GM21529 (cell line): ENCODE data around the gene BARX2.

ENCODE experiments used
- ATAC-seq: cut with Tn5 transposase; IDR thresholded peaks from one replicate; pipeline ENCODE4 v1.9.1; 2021; ENCODE audit not compliant: unreplicated experiment

Gene BARX2

GRCh38 chr11:129373489-129373953 is 2.1 kb upstream of the BARX2 start:
- no peak for ATAC-seq

DNA sequence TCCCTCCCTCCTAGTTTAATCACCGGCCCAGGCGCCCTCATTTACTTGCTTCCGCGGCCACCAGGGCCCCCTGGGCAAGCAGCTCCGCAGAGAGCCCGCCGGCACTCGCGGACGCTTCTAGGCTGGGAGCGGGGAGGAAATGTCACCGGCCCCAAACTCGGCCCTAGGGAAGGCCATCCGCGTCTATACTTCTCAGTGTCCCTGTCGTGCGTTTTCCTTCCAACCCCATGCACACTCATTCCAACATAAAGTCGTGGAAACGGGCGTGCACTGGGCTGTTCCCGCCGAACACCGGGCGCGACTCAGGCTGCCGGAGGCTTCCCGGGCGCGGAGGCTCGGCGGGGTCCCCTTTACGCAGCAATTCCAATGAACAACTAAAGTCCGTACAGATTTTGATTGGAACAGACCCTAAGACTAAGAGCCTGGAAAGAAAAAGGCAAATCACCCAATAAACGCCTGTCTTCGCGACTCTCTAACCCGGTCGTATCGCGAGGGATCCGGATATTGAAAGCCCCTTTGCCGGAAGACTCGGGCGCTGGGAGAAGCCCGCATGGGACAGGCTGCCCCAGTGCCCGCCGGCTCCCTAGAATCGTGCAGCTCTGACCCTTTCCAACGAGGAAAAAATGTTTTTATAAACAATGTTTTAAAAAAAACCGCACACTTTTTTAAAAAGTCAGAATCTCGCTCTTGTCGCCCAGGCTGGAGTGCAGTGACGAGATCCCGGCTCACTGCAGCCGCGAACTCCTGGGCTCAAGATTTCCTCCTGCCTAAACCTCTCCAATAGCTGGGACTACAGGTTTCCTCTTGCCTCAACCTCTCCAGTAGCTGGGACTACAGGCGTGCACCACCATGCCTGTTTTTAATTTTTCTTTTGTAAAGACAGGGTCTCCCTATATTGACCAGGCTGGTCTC is 1.3 kb upstream of the BARX2 start:
- no peak for ATAC-seq

DNA sequence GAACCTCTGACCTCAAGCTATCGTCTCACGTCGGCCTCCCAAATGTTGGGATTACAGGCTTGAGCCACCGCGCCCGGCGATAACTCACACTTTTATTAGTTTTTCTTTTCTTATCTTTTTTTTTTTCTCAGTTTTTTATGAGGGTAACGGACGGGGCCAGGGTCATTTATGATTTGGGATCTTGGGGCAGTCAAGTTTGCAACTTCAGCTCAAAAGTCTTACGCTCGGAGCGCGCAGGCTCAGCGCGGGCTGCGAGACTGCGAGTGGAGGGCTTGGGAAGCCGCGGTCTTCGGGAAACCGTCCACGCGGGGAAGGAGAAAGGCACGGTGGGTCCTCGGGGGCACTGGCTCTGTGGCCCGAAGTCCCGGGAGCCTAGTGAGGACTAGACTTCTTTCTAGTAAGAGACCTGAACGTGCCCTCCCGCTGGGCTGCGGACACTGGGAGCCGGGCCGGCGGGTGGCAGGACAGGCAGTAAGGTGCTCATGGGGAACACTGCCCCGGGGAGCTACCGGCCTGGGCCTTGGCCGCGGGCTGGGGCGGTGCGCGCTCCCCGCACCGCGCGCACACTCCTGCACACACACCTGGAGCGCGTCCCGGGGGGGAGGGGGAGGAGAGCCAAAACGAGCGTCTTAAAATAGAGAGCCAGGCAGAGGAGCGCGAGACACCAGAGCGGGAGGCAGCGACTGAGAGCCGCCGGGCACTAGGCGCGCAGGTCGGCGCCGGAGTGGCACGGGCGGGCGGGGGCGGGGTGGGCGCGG is 476 bp upstream of the BARX2 start:
- ATAC-seq, result no peak

- no peak for ATAC-seq
These were observed 1.2 kb downstream of the BARX2 start for GRCh38 chr11:129376658-129377341.

DNA sequence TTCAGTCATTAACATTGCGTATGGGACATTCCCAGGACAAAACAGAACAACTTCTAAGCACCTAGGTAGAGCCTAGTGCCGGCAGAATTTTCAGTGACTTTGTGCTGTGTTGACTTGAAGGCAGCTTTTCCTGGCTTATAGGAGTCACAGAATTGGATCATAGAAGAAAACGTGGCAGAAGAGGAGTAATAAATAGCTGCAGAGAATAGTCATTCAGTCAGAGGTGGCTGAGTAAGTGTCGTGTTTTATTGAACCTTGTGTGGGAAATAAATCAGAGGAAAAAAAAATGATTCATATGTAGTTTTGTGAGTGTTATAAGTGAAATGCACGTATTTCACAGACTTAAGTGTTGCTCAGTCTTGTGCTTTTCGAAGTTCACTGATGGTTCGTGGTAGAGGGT is 2.1 kb downstream of the BARX2 start:
- no peak for ATAC-seq

DNA sequence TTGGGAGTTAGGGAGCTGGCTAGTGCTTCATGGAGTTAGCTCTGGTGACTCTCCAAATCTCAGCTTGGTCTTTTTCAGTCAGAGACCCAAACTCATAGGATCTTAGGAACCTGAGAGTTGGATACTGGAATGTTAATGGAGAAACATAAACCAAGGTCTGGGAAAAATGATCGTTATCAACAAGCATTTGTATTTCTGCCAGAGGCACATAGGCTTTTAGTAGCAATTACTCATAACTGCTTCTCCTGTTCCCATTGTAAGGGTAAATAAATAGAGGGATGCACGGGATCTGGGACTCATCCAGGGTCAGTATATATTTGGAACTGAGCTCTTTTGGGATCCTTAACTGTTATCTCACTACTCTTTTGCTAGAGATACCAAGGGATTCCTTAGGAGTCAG is 4.8 kb downstream of the BARX2 start:
- no peak for ATAC-seq

DNA sequence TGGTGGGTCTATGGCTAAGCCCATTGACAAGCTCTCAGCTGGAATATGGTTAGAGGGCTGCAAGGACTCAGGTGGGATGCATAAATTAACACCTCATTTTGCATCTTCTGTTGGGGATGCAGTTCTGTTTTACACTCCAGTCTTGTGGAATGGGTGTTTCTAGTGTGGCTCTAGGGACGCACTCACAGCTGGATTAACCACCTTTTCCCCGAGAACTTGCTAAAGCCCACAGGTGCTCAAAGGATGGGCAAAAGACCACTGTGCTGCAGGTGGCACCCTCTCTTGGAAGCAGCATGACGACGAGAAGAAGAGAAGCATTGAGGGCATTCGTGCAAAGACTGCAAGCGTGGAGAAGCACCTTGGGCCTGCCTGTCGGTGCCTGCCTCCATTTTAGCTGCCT is 6.9 kb downstream of the BARX2 start:
- no peak for ATAC-seq

DNA sequence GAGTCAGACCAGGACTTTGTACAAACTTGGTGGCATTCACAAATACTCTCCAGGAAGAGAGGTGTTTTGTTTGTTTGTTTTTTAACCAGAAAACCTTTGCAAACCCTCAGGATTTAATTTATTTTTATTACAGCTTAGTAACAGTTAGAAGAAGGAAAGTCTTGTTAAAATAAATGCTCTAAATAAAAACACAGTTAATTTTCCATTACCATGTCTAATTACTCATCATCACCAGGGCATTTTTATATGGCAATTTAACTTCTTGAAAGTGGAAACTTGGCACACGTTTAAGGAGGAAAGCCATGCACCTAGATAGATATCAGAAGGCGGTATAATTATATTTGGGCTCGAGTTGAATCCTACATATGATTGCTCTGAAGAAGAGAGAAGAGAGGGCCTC is 7.4 kb downstream of the BARX2 start:
- ATAC-seq, result no peak

DNA sequence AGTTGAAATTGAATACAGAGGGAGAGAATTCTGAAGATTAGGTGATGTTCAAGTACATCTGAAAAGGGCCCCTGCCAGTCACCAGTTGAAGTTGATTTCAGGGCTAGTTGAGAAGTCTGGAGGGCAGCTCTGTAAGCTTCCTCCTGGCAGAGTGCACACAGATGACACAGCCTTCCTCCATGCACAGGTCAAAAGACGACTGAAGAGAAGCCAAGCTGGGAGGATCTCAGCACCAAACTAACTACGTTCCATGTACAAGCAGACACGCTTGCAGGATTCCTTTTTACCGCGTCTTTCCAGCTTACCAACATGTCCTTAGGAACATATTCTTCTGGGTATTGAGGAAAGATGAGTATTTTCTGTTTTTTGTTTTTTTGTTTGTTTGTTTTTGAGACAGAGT is 7.9 kb downstream of the BARX2 start:
- no peak for ATAC-seq

GRCh38 chr11:129384415-129384814 is 8.8 kb downstream of the BARX2 start:
- no peak for ATAC-seq

DNA sequence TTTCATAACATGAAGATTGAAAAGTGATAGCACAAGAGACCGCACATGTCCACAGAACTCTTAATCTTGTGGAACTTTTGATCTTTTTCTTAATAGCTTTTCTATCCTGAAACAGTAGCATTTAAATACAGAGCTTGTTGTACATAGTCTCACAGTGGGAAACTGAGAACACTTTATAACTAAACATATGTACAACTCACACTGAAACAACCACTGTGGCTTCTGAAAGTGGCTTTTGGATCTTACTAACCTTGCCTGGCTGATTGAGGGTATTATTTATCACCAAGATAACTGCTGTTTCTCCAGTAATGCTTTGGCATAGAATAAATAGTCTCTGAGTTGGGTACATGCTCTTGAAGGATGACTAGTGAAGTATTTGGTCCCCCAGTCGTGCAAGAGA is 10.2 kb downstream of the BARX2 start:
- ATAC-seq, result no peak

- no peak for ATAC-seq
These were observed 11.2 kb downstream of the BARX2 start for GRCh38 chr11:129386795-129387397.

DNA sequence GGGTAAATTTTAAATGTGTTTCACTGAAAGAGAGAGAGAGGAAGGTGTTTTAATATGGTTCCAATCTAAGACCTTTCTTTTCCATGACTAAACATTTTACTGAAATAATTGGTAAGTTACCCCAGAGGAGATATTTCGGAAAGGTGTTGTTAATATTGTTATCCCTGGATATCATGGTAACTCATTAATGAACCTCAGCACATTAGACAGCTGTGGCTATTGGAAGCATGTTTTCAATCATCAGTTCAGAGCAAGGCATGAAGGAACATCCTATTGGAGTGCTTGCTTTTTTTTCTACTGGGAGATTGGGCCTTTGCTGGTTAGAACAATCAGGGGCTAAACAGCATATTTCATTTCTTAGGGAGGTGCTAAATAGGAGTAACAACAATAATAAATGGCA is 11.8 kb downstream of the BARX2 start:
- no peak for ATAC-seq

DNA sequence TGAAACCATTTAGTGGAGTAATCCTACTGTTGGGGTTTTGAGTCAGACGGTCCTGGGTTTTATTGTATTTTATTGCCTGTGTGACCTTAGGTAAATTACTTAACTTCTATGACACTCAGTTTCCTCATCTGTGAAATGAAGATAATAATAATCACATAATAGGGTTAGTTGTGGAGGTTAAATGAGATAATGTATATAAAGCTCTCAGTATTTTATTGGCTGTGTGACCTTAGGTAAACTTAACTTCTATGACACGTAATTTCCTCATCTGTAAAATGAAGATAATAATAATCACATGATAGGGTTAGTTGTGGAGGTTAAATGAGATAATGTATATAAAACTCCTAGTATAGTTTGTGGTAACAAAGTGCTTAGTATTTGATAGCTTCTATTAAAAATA is 13.2 kb downstream of the BARX2 start:
- no peak for ATAC-seq

- ATAC-seq, result no peak
These were observed 14.7 kb downstream of the BARX2 start for GRCh38 chr11:129390303-129390821.

GRCh38 chr11:129391360-129391759 is 15.7 kb downstream of the BARX2 start:
- ATAC-seq, result no peak

DNA sequence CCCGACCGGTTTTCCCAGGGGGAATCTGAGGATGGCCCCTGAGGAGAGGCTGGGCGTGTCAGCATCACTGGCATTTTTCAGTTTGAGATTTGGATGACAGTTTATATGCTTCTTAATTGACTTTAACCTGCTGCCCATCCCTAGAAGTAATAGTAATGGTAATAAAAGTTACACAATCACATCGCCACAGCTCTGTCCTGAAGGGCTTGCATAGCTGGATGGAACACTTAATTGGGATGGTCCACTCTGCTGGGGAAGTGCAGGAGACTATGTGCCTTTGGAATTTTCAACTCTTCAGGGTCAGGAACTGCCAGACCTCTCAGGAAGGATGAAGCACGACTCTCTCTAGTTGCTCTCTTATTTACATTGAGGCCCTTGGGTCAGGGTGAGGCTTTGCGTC is 16.2 kb downstream of the BARX2 start:
- ATAC-seq, result no peak

DNA sequence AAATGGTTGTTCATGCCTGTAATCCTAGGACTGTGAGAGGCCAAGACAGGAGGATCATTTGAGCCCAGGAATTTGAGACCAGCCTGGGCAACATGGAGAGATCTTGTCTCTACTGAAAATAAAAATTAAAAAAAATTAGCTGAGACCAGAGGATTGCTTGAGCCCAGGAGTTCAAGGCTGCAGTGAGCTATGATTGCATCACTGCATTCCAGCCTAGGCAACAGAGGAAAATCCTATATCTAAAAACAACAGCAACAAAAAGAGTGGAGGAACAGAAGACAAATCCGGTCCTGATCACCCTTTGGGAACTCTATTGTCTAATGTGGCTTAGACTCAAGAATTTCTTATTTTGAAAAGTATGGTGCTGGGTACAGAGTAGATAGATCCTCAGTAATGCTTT is 17.3 kb downstream of the BARX2 start:
- ATAC-seq, result no peak

- no peak for ATAC-seq
These were observed 19.1 kb downstream of the BARX2 start for GRCh38 chr11:129394709-129395108.

DNA sequence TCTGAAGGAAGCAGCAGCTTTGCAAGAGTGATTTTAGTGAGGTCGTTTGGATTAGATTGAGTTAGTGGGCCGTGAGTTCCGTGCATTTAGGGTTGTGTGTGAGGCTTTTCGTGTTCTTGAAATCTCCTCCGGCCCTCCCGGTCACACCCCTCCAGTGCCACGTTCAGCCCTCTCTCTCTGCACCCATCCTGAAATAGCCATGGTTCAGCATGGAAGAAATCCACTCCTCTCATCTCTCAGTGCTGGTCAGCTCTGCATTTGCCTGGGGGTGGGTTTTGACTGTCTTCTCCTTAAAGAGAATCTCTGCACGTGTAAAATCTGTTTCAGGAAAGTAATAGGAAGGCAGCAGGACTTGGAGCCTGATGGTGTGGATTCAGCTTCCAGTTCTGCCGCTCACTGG is 19.8 kb downstream of the BARX2 start:
- ATAC-seq, result no peak

GRCh38 chr11:129395883-129396282 is 20.2 kb downstream of the BARX2 start:
- ATAC-seq, result no peak
